H9 (cell line): Measurements from ENCODE around the gene SSTR5. TPM values are rescaled to one million over a fixed set of nuclear protein-coding genes. Genes with fewer than 3 reads are reported as not detected.

Experiments
- DNase-seq: peaks from one replicate; pipeline ENCODE4 v3.0.0-alpha.2; 2017
- H2AFZ ChIP-seq: one replicate; pipeline ENCODE4 v1.6.1; 2013; ENCODE audit warnings: mild to moderate bottlenecking, low read length, control low read depth, moderate library complexity
- H2AK5ac ChIP-seq: 2 replicates; pipeline ENCODE4 v1.6.1; 2013; ENCODE audit warnings: low read length, control low read depth, mixed read lengths; ENCODE audit not compliant: insufficient read length
- H2BK120ac ChIP-seq: one replicate; pipeline ENCODE4 v1.6.1; 2013; ENCODE audit warnings: low read depth, mild to moderate bottlenecking, low read length, control low read depth, inconsistent platforms; ENCODE audit not compliant: poor library complexity, severe bottlenecking
- H2BK12ac ChIP-seq: 2 replicates; pipeline ENCODE4 v1.6.1; 2013; ENCODE audit warnings: low read length, control low read depth, mixed read lengths, low read depth; ENCODE audit not compliant: insufficient read length
- H2BK15ac ChIP-seq: 2 replicates; pipeline ENCODE4 v1.6.1; 2013; ENCODE audit warnings: low read depth, low read length, control low read depth
- H2BK20ac ChIP-seq: one replicate; pipeline ENCODE4 v1.6.1; 2013; ENCODE audit warnings: low read depth, mild to moderate bottlenecking, low read length, control low read depth, inconsistent platforms; ENCODE audit not compliant: poor library complexity, severe bottlenecking
- H2BK5ac ChIP-seq: 2 replicates; pipeline ENCODE4 v1.6.1; 2013; ENCODE audit warnings: low read length, control low read depth, mixed read lengths; ENCODE audit not compliant: insufficient read length
- H3K14ac ChIP-seq: 2 replicates; pipeline ENCODE4 v1.6.1; 2013; ENCODE audit warnings: low read length, control low read depth; ENCODE audit not compliant: insufficient read depth
- H3K18ac ChIP-seq: 2 replicates; pipeline ENCODE4 v1.6.1; 2013; ENCODE audit warnings: low read depth, mild to moderate bottlenecking, mixed read lengths, low read length, control low read depth; ENCODE audit not compliant: insufficient read length
- H3K23ac ChIP-seq: 2 replicates; pipeline ENCODE4 v1.6.1; 2013; ENCODE audit warnings: low read length, control low read depth, mixed read lengths, low read depth; ENCODE audit not compliant: insufficient read length
- H3K23me2 ChIP-seq: 2 replicates; pipeline ENCODE4 v1.6.1; 2013; ENCODE audit warnings: low read depth, mild to moderate bottlenecking, mixed read lengths, low read length, control low read depth; ENCODE audit not compliant: insufficient read length, poor library complexity, severe bottlenecking
- H3K27ac ChIP-seq: 2 replicates; pipeline ENCODE4 v1.5.1; 2013; ENCODE audit warnings: low read length, control low read depth, mixed read lengths, low read depth; ENCODE audit not compliant: insufficient read length
- H3K27me3 ChIP-seq: 2 replicates; pipeline ENCODE4 v1.6.1; 2013; ENCODE audit warnings: low read length, control low read depth, inconsistent platforms; ENCODE audit not compliant: insufficient read depth
- H3K4ac ChIP-seq: 2 replicates; pipeline ENCODE4 v1.6.1; 2013; ENCODE audit warnings: low read depth, mild to moderate bottlenecking, control low read depth, inconsistent platforms, low read length, moderate library complexity
- H3K4me1 ChIP-seq: 2 replicates; pipeline ENCODE4 v1.6.1; 2013; ENCODE audit warnings: low read length, control low read depth, inconsistent platforms; ENCODE audit not compliant: insufficient read depth
- H3K4me2 ChIP-seq: 2 replicates; pipeline ENCODE4 v1.6.1; 2013; ENCODE audit warnings: low read length, control low read depth, mixed read lengths; ENCODE audit not compliant: insufficient read length, insufficient read depth
- H3K56ac ChIP-seq: 2 replicates; pipeline ENCODE4 v1.6.1; 2013; ENCODE audit warnings: low read depth, mild to moderate bottlenecking, mixed read lengths, low read length, control low read depth; ENCODE audit not compliant: insufficient read length
- H3K79me1 ChIP-seq: 2 replicates; pipeline ENCODE4 v1.6.1; 2013; ENCODE audit warnings: low read depth, mild to moderate bottlenecking, moderate library complexity, low read length, control low read depth, inconsistent platforms; ENCODE audit not compliant: insufficient read depth, poor library complexity, severe bottlenecking
- H3K79me2 ChIP-seq: 2 replicates; pipeline ENCODE4 v1.6.1; 2013; ENCODE audit warnings: low read length, control low read depth, inconsistent platforms; ENCODE audit not compliant: insufficient read depth
- H3K9ac ChIP-seq: 2 replicates; pipeline ENCODE4 v1.6.1; 2013; ENCODE audit warnings: low read length, control low read depth, mixed read lengths; ENCODE audit not compliant: insufficient read length; ENCODE audit errors: extremely low read depth
- H3K9me3 ChIP-seq: one replicate; pipeline ENCODE4 v1.6.1; 2013; ENCODE audit warnings: low read depth, low read length, inconsistent platforms; ENCODE audit not compliant: control insufficient read depth
- H3T11ph ChIP-seq: one replicate; pipeline ENCODE4 v1.6.1; 2013; ENCODE audit warnings: mild to moderate bottlenecking, low read length, control low read depth, inconsistent platforms
- H4K20me1 ChIP-seq: one replicate; pipeline ENCODE4 v1.6.1; 2013; ENCODE audit not compliant: control insufficient read depth, insufficient read length, insufficient read depth
- H4K5ac ChIP-seq: 2 replicates; pipeline ENCODE4 v1.6.1; 2013; ENCODE audit warnings: low read depth, mild to moderate bottlenecking, mixed read lengths, low read length, control low read depth; ENCODE audit not compliant: insufficient read length
- H4K8ac ChIP-seq: replicated peaks from 2 replicates; pipeline ENCODE4 v1.6.1; 2013; ENCODE audit warnings: low read length, control low read depth, mixed read lengths, low read depth; ENCODE audit not compliant: insufficient read length
- H4K91ac ChIP-seq: 2 replicates; pipeline ENCODE4 v1.6.1; 2013; ENCODE audit warnings: low read depth, mild to moderate bottlenecking, moderate library complexity, mixed read lengths, low read length, control low read depth; ENCODE audit not compliant: insufficient read length
- H3K27ac Mint-ChIP-seq, 3 experiments: 2 replicates in 2 of 3; 3 replicates in 1 of 3; pipeline ENCODE4 v1.8.0; 2020 to 2021; ENCODE audit warnings: mixed read lengths in 3 of 3, mild to moderate bottlenecking in 1 of 3, moderate library complexity in 1 of 3
- H3K27me3 Mint-ChIP-seq: 2 replicates; pipeline ENCODE4 v1.8.0; 2021; ENCODE audit warnings: low read depth, mild to moderate bottlenecking, moderate library complexity, mixed read lengths
- H3K36me3 Mint-ChIP-seq, 3 experiments: 2 replicates in 2 of 3; 3 replicates in 1 of 3; pipeline ENCODE4 v1.8.0; 2020 to 2021; ENCODE audit warnings: low read depth in 3 of 3, mixed read lengths in 3 of 3; ENCODE audit not compliant: insufficient read depth in 1 of 3
- H3K4me1 Mint-ChIP-seq, 2 experiments: 2 replicates each; pipeline ENCODE4 v1.8.0; 2020; ENCODE audit warnings: mixed read lengths in 2 of 2
- H3K4me3 Mint-ChIP-seq, 2 experiments: 2 replicates in 1 of 2; 3 replicates in 1 of 2; pipeline ENCODE4 v1.8.0; 2020 to 2021; ENCODE audit warnings: mild to moderate bottlenecking in 2 of 2, mixed read lengths in 2 of 2, moderate library complexity in 1 of 2
- H3K9me3 Mint-ChIP-seq, 2 experiments: 2 replicates in 1 of 2; 3 replicates in 1 of 2; pipeline ENCODE4 v1.8.0; 2020; ENCODE audit warnings: mild to moderate bottlenecking in 2 of 2, mixed read lengths in 2 of 2, moderate library complexity in 1 of 2
- WGBS: extraction: QIAGEN DNeasy Blood & Tissue Kit; methylation state at CpG from one replicate; pipeline ENCODE4 v1.1.7; 2013; ENCODE audit warnings: missing lambda C conversion rate, low lambda C conversion rate, mixed read lengths; ENCODE audit not compliant: insufficient read length; ENCODE audit errors: extremely low coverage; 5-methylcytosine and 5-hydroxymethylcytosine counted together
- total RNA-seq: library from RNA; stranded (reverse); gene quantifications from 2 replicates; pipeline ENCODE4 v1.2.1, GENCODE V29; 2021
- TF ChIP-seq, protein P1 (sequence below): fragments of 200-600 bp; sonication (generic); conservative IDR thresholded peaks from 3 replicates; pipeline ENCODE4 v1.8.0; 2021; ENCODE audit warnings: antibody characterized with exemption, mild to moderate bottlenecking

Gene SSTR5
- total RNA-seq, 1 experiment from 2014 or later: 0.22 TPM

DNA sequence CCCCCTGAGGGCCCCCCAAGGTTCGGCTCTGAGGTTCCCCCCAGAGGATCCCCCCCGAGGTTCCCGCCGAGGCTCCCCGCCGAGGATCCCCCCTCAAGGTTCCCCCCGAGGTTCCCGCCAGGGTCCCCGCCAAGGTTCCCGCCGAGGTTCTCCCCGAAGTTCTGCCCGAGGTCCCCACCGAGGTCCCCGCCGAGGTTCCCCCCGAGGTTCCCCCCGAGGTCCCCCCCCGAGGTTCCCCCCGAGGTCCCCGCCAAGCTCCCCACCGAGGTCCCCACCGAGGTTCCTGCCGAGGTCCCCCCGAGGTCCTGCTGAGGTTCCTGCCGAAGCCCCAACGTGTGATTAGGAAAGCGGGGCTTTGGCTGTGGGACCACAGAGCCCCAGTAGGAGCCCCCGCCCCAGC, 32.2 kb upstream of the SSTR5 start:
- no CpG with 5 or more reads among the region's 29 CpGs for WGBS
- TF ChIP-seq, protein P1, sequence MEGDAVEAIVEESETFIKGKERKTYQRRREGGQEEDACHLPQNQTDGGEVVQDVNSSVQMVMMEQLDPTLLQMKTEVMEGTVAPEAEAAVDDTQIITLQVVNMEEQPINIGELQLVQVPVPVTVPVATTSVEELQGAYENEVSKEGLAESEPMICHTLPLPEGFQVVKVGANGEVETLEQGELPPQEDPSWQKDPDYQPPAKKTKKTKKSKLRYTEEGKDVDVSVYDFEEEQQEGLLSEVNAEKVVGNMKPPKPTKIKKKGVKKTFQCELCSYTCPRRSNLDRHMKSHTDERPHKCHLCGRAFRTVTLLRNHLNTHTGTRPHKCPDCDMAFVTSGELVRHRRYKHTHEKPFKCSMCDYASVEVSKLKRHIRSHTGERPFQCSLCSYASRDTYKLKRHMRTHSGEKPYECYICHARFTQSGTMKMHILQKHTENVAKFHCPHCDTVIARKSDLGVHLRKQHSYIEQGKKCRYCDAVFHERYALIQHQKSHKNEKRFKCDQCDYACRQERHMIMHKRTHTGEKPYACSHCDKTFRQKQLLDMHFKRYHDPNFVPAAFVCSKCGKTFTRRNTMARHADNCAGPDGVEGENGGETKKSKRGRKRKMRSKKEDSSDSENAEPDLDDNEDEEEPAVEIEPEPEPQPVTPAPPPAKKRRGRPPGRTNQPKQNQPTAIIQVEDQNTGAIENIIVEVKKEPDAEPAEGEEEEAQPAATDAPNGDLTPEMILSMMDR: no peak
- no peak overlapping the region for H3K56ac ChIP-seq

More for the DNA sequence above, 32.2 kb upstream of the SSTR5 start:
- H4K20me1 ChIP-seq: no peaks in the 10 kb centered on the region
- no peak overlapping the region for H2BK120ac ChIP-seq
- H3K27ac ChIP-seq: no peak overlapping the region
- H3K18ac ChIP-seq: no peak overlapping the region
- no peak for DNase-seq
- H3K9me3 Mint-ChIP-seq: peaks cover 10 to 11% of the 10 kb centered on the region in 2 experiments; a peak in 4 of 5 replicates
- no peak overlapping the region for H2BK12ac ChIP-seq
- peaks cover 6% of the 10 kb centered on the region for H3K27me3 Mint-ChIP-seq
- H3K14ac ChIP-seq: no peak overlapping the region
- no peak overlapping the region for H3K4me2 ChIP-seq
- no peaks in the 10 kb centered on the region for H3K79me2 ChIP-seq
- H3K4ac ChIP-seq: no peak overlapping the region
- no peak overlapping the region for H4K8ac ChIP-seq
- H2AFZ ChIP-seq: no peak overlapping the region
- H3K23ac ChIP-seq: no peak overlapping the region
- 0 out of 7 replicates have a peak, but pooled peaks cover 0 to 11% (median 0%) of the 10 kb centered on the region in 3 experiments for H3K36me3 Mint-ChIP-seq
- H3K9ac ChIP-seq: no peak overlapping the region
- H2BK15ac ChIP-seq: no peak overlapping the region
- H2BK5ac ChIP-seq: no peak overlapping the region
- H3K23me2 ChIP-seq: peaks cover 7% of the 10 kb centered on the region
- H3K27ac Mint-ChIP-seq: no peak overlapping the region
- H4K91ac ChIP-seq: no peak overlapping the region
- no peaks in the 10 kb centered on the region for H3K4me1 ChIP-seq
- no peaks in the 10 kb centered on the region for H3K4me1 Mint-ChIP-seq
- H2AK5ac ChIP-seq: no peak overlapping the region
- no peaks in the 10 kb centered on the region for H3K27me3 ChIP-seq
- H3T11ph ChIP-seq: no peak overlapping the region
- H3K4me3 Mint-ChIP-seq: no peak overlapping the region
- H2BK20ac ChIP-seq: no peak overlapping the region
- H4K5ac ChIP-seq: no peak overlapping the region
- H3K79me1 ChIP-seq: no peaks in the 10 kb centered on the region
- H3K9me3 ChIP-seq: no peaks in the 10 kb centered on the region
